PC-3 (cell line): ENCODE data around the gene FBXO24. TPM values are rescaled to one million over a fixed set of nuclear protein-coding genes. Genes with fewer than 3 reads are reported as not detected.
"Not testable (repeated sequence)": the region's sequence is repeated elsewhere in the genome, so short reads cannot be mapped to it uniquely, and the experiment has no call there.

Experiments
- ATAC-seq: fragments of 200-7000 bp; cut with Tn5 transposase; 2 replicates; pipeline ENCODE4 v1.9.1; 2020; ENCODE audit warnings: mild to moderate bottlenecking, moderate library complexity
- Bru-seq: library from RNA; stranded (reverse); fragments of 400-500 nt; gene quantifications from one replicate; lab custom pipeline; 2021; lab: Mats Ljungman, UMichigan
- BruChase-seq, 2 experiments: library from RNA; stranded (reverse); fragments of 400-500 nt; gene quantifications; one replicate each; lab custom pipeline; 2021; lab: Mats Ljungman, UMichigan
- BruUV-seq: library from RNA; stranded (reverse); fragments of 400-500 nt; replicated peaks from 2 replicates; lab custom pipeline; 2021; lab: Mats Ljungman, UMichigan
- CTCF ChIA-PET: fragments of 300-600 bp; sonication (Branson Sonifier 250); formaldehyde crosslinking; loops from one replicate; lab custom pipeline; 2022; ENCODE audit warnings: antibody characterized with exemption; lab: Charles Lee
- POLR2A ChIA-PET: fragments of 300-600 bp; sonication (Branson Sonifier 250); formaldehyde crosslinking; loops from one replicate; lab custom pipeline; 2022; ENCODE audit warnings: antibody characterized with exemption; ENCODE audit not compliant: unreplicated experiment; lab: Charles Lee
- DNase-seq: peaks from one replicate; pipeline ENCODE4 v3.0.0-alpha.2; 2015
- H2AFZ ChIP-seq: fragments of 300-600 bp; sonication (generic); 2 replicates; pipeline ENCODE4 v1.6.0; 2016; ENCODE audit warnings: antibody characterized with exemption, low read length
- H3F3A ChIP-seq: fragments of 300-600 bp; sonication (generic); one replicate; pipeline ENCODE4 v1.6.0; 2017; ENCODE audit warnings: antibody characterized with exemption, low read length, control low read depth, mild to moderate bottlenecking; ENCODE audit not compliant: unreplicated experiment
- H3K27ac ChIP-seq: fragments of 300-600 bp; sonication (generic); 2 replicates; pipeline ENCODE4 v1.5.1; 2016; ENCODE audit warnings: mild to moderate bottlenecking, low read length
- H3K27me3 ChIP-seq: fragments of 300-600 bp; sonication (generic); 2 replicates; pipeline ENCODE4 v1.6.1; 2016; ENCODE audit warnings: low read length, mixed read lengths
- H3K36me3 ChIP-seq: fragments of 300-600 bp; sonication (generic); 2 replicates; pipeline ENCODE4 v1.6.1; 2016; ENCODE audit warnings: low read depth, mixed run types, low read length, mixed read lengths
- H3K4me1 ChIP-seq: fragments of 300-600 bp; sonication (generic); 2 replicates; pipeline ENCODE4 v1.5.1; 2016; ENCODE audit warnings: low read length; ENCODE audit not compliant: insufficient read depth
- H3K4me2 ChIP-seq: fragments of 300-600 bp; sonication (generic); 2 replicates; pipeline ENCODE4 v1.6.0; 2016; ENCODE audit warnings: low read length
- H3K4me3 ChIP-seq: fragments of 300-600 bp; sonication (generic); 2 replicates; pipeline ENCODE4 v1.5.1; 2016; ENCODE audit warnings: mild to moderate bottlenecking, low read length, mixed read lengths
- H3K79me2 ChIP-seq: fragments of 300-600 bp; sonication (generic); 2 replicates; pipeline ENCODE4 v1.6.1; 2017; ENCODE audit warnings: low read length, mixed read lengths
- H3K9ac ChIP-seq: fragments of 300-600 bp; sonication (generic); 2 replicates; pipeline ENCODE4 v1.6.0; 2016; ENCODE audit warnings: mild to moderate bottlenecking, low read length
- H3K9me2 ChIP-seq: fragments of 300-600 bp; sonication (generic); replicated peaks from 2 replicates; pipeline ENCODE4 v1.6.1; 2016; ENCODE audit warnings: mixed run types, low read length, mixed read lengths
- H3K9me3 ChIP-seq: fragments of 300-600 bp; sonication (generic); 2 replicates; pipeline ENCODE4 v1.6.1; 2016; ENCODE audit warnings: low read length, mixed read lengths
- H4K20me1 ChIP-seq: fragments of 300-600 bp; sonication (generic); 2 replicates; pipeline ENCODE4 v1.6.1; 2016; ENCODE audit warnings: low read length, mixed read lengths
- EZH2 ChIP-seq: fragments of 300-600 bp; sonication (generic); IDR thresholded peaks from one replicate; pipeline ENCODE4 v1.6.1; 2017; ENCODE audit warnings: antibody characterized with exemption, mild to moderate bottlenecking, low read length; ENCODE audit not compliant: unreplicated experiment
- EZH2phosphoT487 ChIP-seq: fragments of 300-600 bp; sonication (generic); IDR thresholded peaks from 2 replicates; pipeline ENCODE4 v1.6.1; 2018; ENCODE audit warnings: mild to moderate bottlenecking, antibody characterized with exemption, low read length, borderline replicate concordance
- intact Hi-C: fragments of 100-400 bp; cut with micrococcal nuclease; formaldehyde crosslinking; loops from 2 replicates; pipeline ENCODE4 v1.9.0; 2023
- long read RNA-seq: library from polyadenylated mRNA; unstranded; transcript quantifications from one replicate; pipeline ENCODE4 v2.0.0, GENCODE V29; 2021; ENCODE audit not compliant: unreplicated experiment
- total RNA-seq: library from RNA; depleted of rRNA; stranded (reverse); fragments of >200 nt; gene quantifications from 2 replicates; pipeline ENCODE4 v1.2.3, GENCODE V29; 2014; rRNA removed
- TF ChIP-seq, protein P1 (sequence below): fragments of 300-600 bp; sonication (generic); conservative IDR thresholded peaks from 2 replicates; pipeline ENCODE4 v1.5.1; 2017; ENCODE audit warnings: antibody characterized with exemption, low read depth, mild to moderate bottlenecking, low read length

FBXO24 gene, protein sequence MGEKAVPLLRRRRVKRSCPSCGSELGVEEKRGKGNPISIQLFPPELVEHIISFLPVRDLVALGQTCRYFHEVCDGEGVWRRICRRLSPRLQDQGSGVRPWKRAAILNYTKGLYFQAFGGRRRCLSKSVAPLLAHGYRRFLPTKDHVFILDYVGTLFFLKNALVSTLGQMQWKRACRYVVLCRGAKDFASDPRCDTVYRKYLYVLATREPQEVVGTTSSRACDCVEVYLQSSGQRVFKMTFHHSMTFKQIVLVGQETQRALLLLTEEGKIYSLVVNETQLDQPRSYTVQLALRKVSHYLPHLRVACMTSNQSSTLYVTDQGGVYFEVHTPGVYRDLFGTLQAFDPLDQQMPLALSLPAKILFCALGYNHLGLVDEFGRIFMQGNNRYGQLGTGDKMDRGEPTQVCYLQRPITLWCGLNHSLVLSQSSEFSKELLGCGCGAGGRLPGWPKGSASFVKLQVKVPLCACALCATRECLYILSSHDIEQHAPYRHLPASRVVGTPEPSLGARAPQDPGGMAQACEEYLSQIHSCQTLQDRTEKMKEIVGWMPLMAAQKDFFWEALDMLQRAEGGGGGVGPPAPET
- total RNA-seq (0.40 TPM in 1 of 2 replicates, not detected in the other), Bru-seq, nascent RNA (percentile 32 among the genes with signal in this experiment), BruChase-seq, experiment 1, labeled RNA remaining after a 6-hour chase (percentile 35 among the genes with signal in this experiment), BruChase-seq, experiment 2, labeled RNA remaining after a 2-hour chase (percentile 26 among the genes with signal in this experiment)
- long read RNA-seq, partial matches to known transcripts, result 0 of 14 reads
- long read RNA-seq, other reads (novel, unspliced or antisense), result 14 of 14 reads

DNA sequence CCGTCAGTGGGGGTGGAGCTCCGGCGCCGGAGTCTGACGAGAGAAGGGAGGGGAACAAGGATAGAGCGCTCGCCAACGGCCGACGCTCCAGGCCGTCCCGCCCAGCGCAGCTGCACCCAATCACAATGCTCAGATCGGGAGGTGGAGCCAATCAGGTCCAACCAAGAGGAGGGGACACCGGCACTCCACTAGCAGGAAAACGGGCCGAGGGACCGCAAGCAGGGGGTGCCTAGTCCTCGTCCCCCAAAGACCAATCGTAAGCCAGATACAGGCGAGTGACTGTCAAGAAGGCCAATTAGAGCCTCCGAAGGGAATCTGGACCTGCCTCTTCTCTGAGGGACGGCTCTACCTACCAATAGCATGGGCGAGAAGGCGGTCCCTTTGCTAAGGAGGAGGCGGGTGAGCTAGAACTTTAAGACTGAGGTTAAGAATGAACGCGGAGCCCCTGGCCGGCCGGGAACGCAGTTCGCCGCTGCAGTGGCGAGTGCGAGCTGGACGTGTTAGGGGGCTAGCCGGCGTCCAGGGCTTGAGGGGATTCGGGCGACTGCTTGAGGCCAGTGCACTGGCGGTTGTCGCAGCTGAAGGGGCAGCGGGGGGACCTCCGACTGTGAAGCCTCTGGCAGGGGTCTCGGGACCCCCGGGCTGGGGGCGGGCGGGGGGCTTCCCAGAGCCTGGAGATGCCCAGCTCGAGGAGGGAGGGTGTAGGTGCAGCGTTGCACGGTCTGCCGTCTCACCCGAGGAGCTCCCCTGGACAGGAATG, at the start of gene FBXO24:
Gene FBXO24 (plus strand): TSS at position 63 of the 760 bp plus-strand sequence. CDS start 298 bp downstream, at position 361.
- Histone ChIP-seq H3K4me2 (peak within 1 kb of the TSS; percentile 86), H3K9me2 (no peaks in the 10 kb centered on the region), H3K4me3 (peak within 1 kb of the TSS; percentile 78), H3K27me3 (no peaks in the 10 kb centered on the region), H3K79me2 (peaks cover 24% of the 10 kb centered on the region), H2AFZ (peak within 1 kb of the TSS; percentile 80), H3K4me1 (peaks cover 17% of the 10 kb centered on the region), H3K9me3 (no peaks in the 10 kb centered on the region), H3K27ac (peak within 1 kb of the TSS; percentile 77), H3K36me3 (no peaks in the 10 kb centered on the region), H3F3A (no peaks in the 10 kb centered on the region), H4K20me1 (no peaks in the 10 kb centered on the region), H3K9ac (peak within 1 kb of the TSS; percentile 94)
- TF ChIP-seq, protein P1, sequence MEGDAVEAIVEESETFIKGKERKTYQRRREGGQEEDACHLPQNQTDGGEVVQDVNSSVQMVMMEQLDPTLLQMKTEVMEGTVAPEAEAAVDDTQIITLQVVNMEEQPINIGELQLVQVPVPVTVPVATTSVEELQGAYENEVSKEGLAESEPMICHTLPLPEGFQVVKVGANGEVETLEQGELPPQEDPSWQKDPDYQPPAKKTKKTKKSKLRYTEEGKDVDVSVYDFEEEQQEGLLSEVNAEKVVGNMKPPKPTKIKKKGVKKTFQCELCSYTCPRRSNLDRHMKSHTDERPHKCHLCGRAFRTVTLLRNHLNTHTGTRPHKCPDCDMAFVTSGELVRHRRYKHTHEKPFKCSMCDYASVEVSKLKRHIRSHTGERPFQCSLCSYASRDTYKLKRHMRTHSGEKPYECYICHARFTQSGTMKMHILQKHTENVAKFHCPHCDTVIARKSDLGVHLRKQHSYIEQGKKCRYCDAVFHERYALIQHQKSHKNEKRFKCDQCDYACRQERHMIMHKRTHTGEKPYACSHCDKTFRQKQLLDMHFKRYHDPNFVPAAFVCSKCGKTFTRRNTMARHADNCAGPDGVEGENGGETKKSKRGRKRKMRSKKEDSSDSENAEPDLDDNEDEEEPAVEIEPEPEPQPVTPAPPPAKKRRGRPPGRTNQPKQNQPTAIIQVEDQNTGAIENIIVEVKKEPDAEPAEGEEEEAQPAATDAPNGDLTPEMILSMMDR, result no peak
- no peak for TF ChIP-seq EZH2
- no peak for TF ChIP-seq EZH2phosphoT487
- POLR2A ChIA-PET, result interaction anchor here (0.6 to 1.6 kb wide), 8 partner anchors 16 to 722 kb away, joined by 4 to 12 read pairs (median 6); partner anchors contain the start of genes MOSPD3, NYAP1 and POP7
- DNase-seq (peak; percentile 99), ATAC-seq (peak; percentile 84)
- intact Hi-C loops, result loop anchor here (1.0 to 5.0 kb wide), 5 partner anchors 18 to 157 kb away; partner anchors contain the start of genes GIGYF1, GNB2 and MEPCE
- no TSS peak for BruUV-seq
- CTCF ChIA-PET, result interaction anchor here (0.5 to 1.3 kb wide), 11 partner anchors 26 to 498 kb away, joined by 3 to 6 read pairs (median 3); partner anchors contain the start of genes MOSPD3, POP7 and TRIM56

DNA sequence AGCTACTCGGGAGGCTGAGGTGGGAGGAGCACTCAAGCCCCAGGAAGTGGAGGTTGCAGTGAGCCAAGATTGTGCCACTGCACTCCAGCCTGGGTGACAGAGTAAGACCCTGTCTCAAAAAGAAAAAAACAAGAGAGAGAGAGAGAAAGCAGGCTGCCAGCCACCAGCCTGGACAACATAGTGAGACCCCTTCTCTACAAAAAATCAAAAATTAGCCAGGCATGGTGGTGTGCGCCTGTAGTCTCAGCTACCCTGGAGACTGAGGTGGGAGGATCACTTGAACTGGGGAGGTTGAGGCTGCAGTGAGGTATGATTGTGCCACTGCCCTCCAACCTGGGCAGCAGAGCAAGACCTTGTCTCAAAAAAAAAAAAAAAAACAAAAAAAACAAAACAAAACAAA, 49.4 kb upstream of the FBXO24 start:
- intact Hi-C loops, H3K4me2 ChIP-seq, BruUV-seq, H3F3A ChIP-seq, H3K27me3 ChIP-seq, H3K27ac ChIP-seq, H2AFZ ChIP-seq, H3K9ac ChIP-seq, H3K36me3 ChIP-seq, CTCF ChIA-PET, H3K9me3 ChIP-seq, H4K20me1 ChIP-seq, DNase-seq, POLR2A ChIA-PET, ATAC-seq, H3K4me1 ChIP-seq, H3K9me2 ChIP-seq, H3K4me3 ChIP-seq: not testable (repeated sequence)
- peaks cover 19% of the 10 kb centered on the region for H3K79me2 ChIP-seq
